NOMO-1 treated with dmso at 0.1 percent for 144 hours (cell line): ENCODE results near the gene MAGI3.
A peak's percentile ranks its signal among the peaks of the same experiment; 100 is the strongest.

ENCODE experiments used
- DNase-seq: peaks from one replicate; lab custom pipeline; 2025; ENCODE audit not compliant: unreplicated experiment; lab: John Stamatoyannopoulos, UW

The MAGI3 gene

GRCh38 chr1:113389953-113390834 lies at the start of gene MAGI3:
Gene MAGI3 (plus strand): TSS chr1:113390515. CDS start chr1:113391034, 519 bp downstream.
- peak; percentile 95 for DNase-seq

GRCh38 chr1:113353580-113353979 lies 36.7 kb upstream of the MAGI3 start:
- DNase-seq = no peak

GRCh38 chr1:113363935-113364334 lies 26.4 kb upstream of the MAGI3 start:
- DNase-seq = no peak

- no peak for DNase-seq
Measured at GRCh38 chr1:113369040-113369439, 21.3 kb upstream of the MAGI3 start.

GRCh38 chr1:113369699-113370098 lies 20.6 kb upstream of the MAGI3 start:
- no peak for DNase-seq

- no peak for DNase-seq
Measured at GRCh38 chr1:113370868-113371267, 19.4 kb upstream of the MAGI3 start.

GRCh38 chr1:113372546-113372945 lies 17.8 kb upstream of the MAGI3 start:
- no peak for DNase-seq

GRCh38 chr1:113373644-113374043 lies 16.7 kb upstream of the MAGI3 start:
- no peak for DNase-seq

- no peak for DNase-seq
Measured at GRCh38 chr1:113375878-113376277, 14.4 kb upstream of the MAGI3 start.

GRCh38 chr1:113380075-113380474 lies 10.2 kb upstream of the MAGI3 start:
- DNase-seq = no peak

- no peak for DNase-seq
Measured at GRCh38 chr1:113388017-113388620, 2.2 kb upstream of the MAGI3 start.

- DNase-seq = no peak
Measured at GRCh38 chr1:113388621-113389358, 1.5 kb upstream of the MAGI3 start.

GRCh38 chr1:113389359-113389952 lies 859 bp upstream of the MAGI3 start:
- no peak for DNase-seq

GRCh38 chr1:113390871-113391648 lies 745 bp downstream of the MAGI3 start:
- peak; percentile 0 for DNase-seq

GRCh38 chr1:113391649-113392271 lies 1.4 kb downstream of the MAGI3 start:
- no peak for DNase-seq

GRCh38 chr1:113392541-113393128 lies 2.3 kb downstream of the MAGI3 start:
- DNase-seq = no peak

GRCh38 chr1:113394043-113394862 lies 3.9 kb downstream of the MAGI3 start:
- DNase-seq = no peak

- no peak for DNase-seq
Measured at GRCh38 chr1:113394863-113395259, 4.5 kb downstream of the MAGI3 start.

GRCh38 chr1:113396102-113396501 lies 5.8 kb downstream of the MAGI3 start:
- DNase-seq = no peak
